Measurements from ENCODE around the gene TPPP2. TPM values are rescaled to one million over a fixed set of nuclear protein-coding genes. Genes with fewer than 3 reads are reported as not detected.

The TPPP2 gene
- polyA plus RNA-seq, 4 donors: 0.10 to 0.34 TPM; not detected in 2

GRCh38 chr14:21026274-21026987 lies 3.6 kb upstream of the TPPP2 start:
- Histone ChIP-seq H3K36me3 (ENCODE audit: control insufficient read depth in 3 of 3, insufficient read depth in 2 of 3, low read depth in 1 of 3, low read length in 3 of 3) (peaks cover 0 to 13% (median 0%) of the 10 kb centered on the region in 3 donors), H3K27me3 (ENCODE audit: control insufficient read depth in 3 of 3, insufficient read depth in 3 of 3, low read length in 3 of 3) (no peaks in the 10 kb centered on the region), H3K4me3 (ENCODE audit: low read depth in 1 of 3, low read length in 3 of 3) (no peak overlapping the region), H3K4me1 (ENCODE audit: control insufficient read depth in 3 of 3, insufficient read depth in 2 of 3, low read depth in 1 of 3, low read length in 2 of 3) (peaks cover 0 to 10% (median 2%) of the 10 kb centered on the region in 3 donors), H3K27ac (ENCODE audit: low read depth in 1 of 3, low read length in 2 of 3) (peak overlapping the region in 1 of 3 donors; percentile 63), H3K9me3 (ENCODE audit: control insufficient read depth in 2 of 2, insufficient read depth in 1 of 2, low read depth in 1 of 2, low read length in 1 of 2) (no peaks in the 10 kb centered on the region)
- DNase-seq (no peak), FAIRE-seq (no peak)
- 67 to 80% (median 78%) methylated on average over 7 of the region's 7 CpGs for WGBS, 3 donors

GRCh38 chr14:21026988-21027315 lies 3.1 kb upstream of the TPPP2 start:
- Histone ChIP-seq H3K27ac (ENCODE audit: low read depth in 1 of 3, low read length in 2 of 3) (peak overlapping the region in 1 of 3 donors; percentile 63), H3K9me3 (ENCODE audit: control insufficient read depth in 2 of 2, insufficient read depth in 1 of 2, low read depth in 1 of 2, low read length in 1 of 2) (no peaks in the 10 kb centered on the region), H3K4me1 (ENCODE audit: control insufficient read depth in 3 of 3, insufficient read depth in 2 of 3, low read depth in 1 of 3, low read length in 2 of 3) (peaks cover 0 to 10% (median 2%) of the 10 kb centered on the region in 3 donors), H3K36me3 (ENCODE audit: control insufficient read depth in 3 of 3, insufficient read depth in 2 of 3, low read depth in 1 of 3, low read length in 3 of 3) (peaks cover 0 to 7% (median 0%) of the 10 kb centered on the region in 3 donors), H3K27me3 (ENCODE audit: control insufficient read depth in 3 of 3, insufficient read depth in 3 of 3, low read length in 3 of 3) (no peaks in the 10 kb centered on the region), H3K4me3 (ENCODE audit: low read depth in 1 of 3, low read length in 3 of 3) (no peak overlapping the region)
- FAIRE-seq (no peak), DNase-seq (no peak)
- WGBS, 3 donors: 31 to 59% (median 54%) methylated on average over 2 to 3 of the region's 3 CpGs

GRCh38 chr14:21030531-21030930 lies 514 bp downstream of the TPPP2 start:
- Histone ChIP-seq H3K4me3 (ENCODE audit: low read depth in 1 of 3, low read length in 3 of 3) (no peak overlapping the region), H3K4me1 (ENCODE audit: control insufficient read depth in 3 of 3, insufficient read depth in 2 of 3, low read depth in 1 of 3, low read length in 2 of 3) (no peaks in the 10 kb centered on the region), H3K36me3 (ENCODE audit: control insufficient read depth in 3 of 3, insufficient read depth in 2 of 3, low read depth in 1 of 3, low read length in 3 of 3) (no peaks in the 10 kb centered on the region), H3K27ac (ENCODE audit: low read depth in 1 of 3, low read length in 2 of 3) (no peak overlapping the region), H3K9me3 (ENCODE audit: control insufficient read depth in 2 of 2, insufficient read depth in 1 of 2, low read depth in 1 of 2, low read length in 1 of 2) (no peaks in the 10 kb centered on the region), H3K27me3 (ENCODE audit: control insufficient read depth in 3 of 3, insufficient read depth in 3 of 3, low read length in 3 of 3) (no peaks in the 10 kb centered on the region)
- 86 to 93% (median 91%) methylated on average over 12 of the region's 12 CpGs for WGBS, 3 donors
- DNase-seq (no peak), FAIRE-seq (no peak)

GRCh38 chr14:21032326-21033132 lies 2.5 kb downstream of the TPPP2 start:
- DNase-seq: no peak
- Histone ChIP-seq H3K27ac (ENCODE audit: low read depth in 1 of 3, low read length in 2 of 3) (no peak overlapping the region), H3K9me3 (ENCODE audit: control insufficient read depth in 2 of 2, insufficient read depth in 1 of 2, low read depth in 1 of 2, low read length in 1 of 2) (no peaks in the 10 kb centered on the region), H3K36me3 (ENCODE audit: control insufficient read depth in 3 of 3, insufficient read depth in 2 of 3, low read depth in 1 of 3, low read length in 3 of 3) (no peaks in the 10 kb centered on the region), H3K4me1 (ENCODE audit: control insufficient read depth in 3 of 3, insufficient read depth in 2 of 3, low read depth in 1 of 3, low read length in 2 of 3) (peaks cover 0 to 6% (median 0%) of the 10 kb centered on the region in 3 donors), H3K27me3 (ENCODE audit: control insufficient read depth in 3 of 3, insufficient read depth in 3 of 3, low read length in 3 of 3) (no peaks in the 10 kb centered on the region), H3K4me3 (ENCODE audit: low read depth in 1 of 3, low read length in 3 of 3) (no peak overlapping the region)
- no peak for FAIRE-seq
- WGBS, 3 donors: 60 to 83% (median 81%) methylated on average over 5 of the region's 5 CpGs

- WGBS, 3 donors: 92 to 94% (median 93%) methylated on average over 4 of the region's 4 CpGs
- no peak overlapping the region for H3K4me3 ChIP-seq (ENCODE audit: low read depth in 1 of 3, low read length in 3 of 3)
- no peaks in the 10 kb centered on the region for H3K27me3 ChIP-seq (ENCODE audit: control insufficient read depth in 3 of 3, insufficient read depth in 3 of 3, low read length in 3 of 3)
- H3K4me1 ChIP-seq (ENCODE audit: control insufficient read depth in 3 of 3, insufficient read depth in 2 of 3, low read depth in 1 of 3, low read length in 2 of 3): peaks cover 0 to 11% (median 0%) of the 10 kb centered on the region in 3 donors
- H3K9me3 ChIP-seq (ENCODE audit: control insufficient read depth in 2 of 2, insufficient read depth in 1 of 2, low read depth in 1 of 2, low read length in 1 of 2): no peaks in the 10 kb centered on the region
- no peak overlapping the region for H3K27ac ChIP-seq (ENCODE audit: low read depth in 1 of 3, low read length in 2 of 3)
- no peak for FAIRE-seq
- DNase-seq: no peak
- H3K36me3 ChIP-seq (ENCODE audit: control insufficient read depth in 3 of 3, insufficient read depth in 2 of 3, low read depth in 1 of 3, low read length in 3 of 3): no peaks in the 10 kb centered on the region
Measured at GRCh38 chr14:21033133-21033698, 3.2 kb downstream of the TPPP2 start.

GRCh38 chr14:21034707-21035106 lies 4.7 kb downstream of the TPPP2 start, which contains the start of gene RNASE13:
RNASE13 (minus strand) TSS chr14:21034807; CDS start chr14:21034288, 519 bp downstream.
- Histone ChIP-seq H3K27ac (ENCODE audit: low read depth in 1 of 3, low read length in 2 of 3) (no peak within 1 kb of the TSS), H3K9me3 (ENCODE audit: control insufficient read depth in 2 of 2, insufficient read depth in 1 of 2, low read depth in 1 of 2, low read length in 1 of 2) (no peaks in the 10 kb centered on the region), H3K27me3 (ENCODE audit: control insufficient read depth in 3 of 3, insufficient read depth in 3 of 3, low read length in 3 of 3) (no peaks in the 10 kb centered on the region), H3K4me3 (ENCODE audit: low read depth in 1 of 3, low read length in 3 of 3) (no peak within 1 kb of the TSS), H3K4me1 (ENCODE audit: control insufficient read depth in 3 of 3, insufficient read depth in 2 of 3, low read depth in 1 of 3, low read length in 2 of 3) (peaks cover 0 to 26% (median 0%) of the 10 kb centered on the region in 3 donors), H3K36me3 (ENCODE audit: control insufficient read depth in 3 of 3, insufficient read depth in 2 of 3, low read depth in 1 of 3, low read length in 3 of 3) (no peaks in the 10 kb centered on the region)
- DNase-seq: no peak
- FAIRE-seq: no peak
- WGBS, 3 donors: 78 to 85% (median 82%) methylated on average over 5 of the region's 5 CpGs

GRCh38 chr14:21036751-21037150 lies 6.7 kb downstream of the TPPP2 start:
- Histone ChIP-seq H3K27ac (ENCODE audit: low read depth in 1 of 3, low read length in 2 of 3) (no peak overlapping the region), H3K9me3 (ENCODE audit: control insufficient read depth in 2 of 2, insufficient read depth in 1 of 2, low read depth in 1 of 2, low read length in 1 of 2) (no peaks in the 10 kb centered on the region), H3K27me3 (ENCODE audit: control insufficient read depth in 3 of 3, insufficient read depth in 3 of 3, low read length in 3 of 3) (no peaks in the 10 kb centered on the region), H3K4me3 (ENCODE audit: low read depth in 1 of 3, low read length in 3 of 3) (no peak overlapping the region), H3K4me1 (ENCODE audit: control insufficient read depth in 3 of 3, insufficient read depth in 2 of 3, low read depth in 1 of 3, low read length in 2 of 3) (peaks cover 0 to 29% (median 0%) of the 10 kb centered on the region in 3 donors), H3K36me3 (ENCODE audit: control insufficient read depth in 3 of 3, insufficient read depth in 2 of 3, low read depth in 1 of 3, low read length in 3 of 3) (no peaks in the 10 kb centered on the region)
- no peak for DNase-seq
- FAIRE-seq: no peak
- 89 to 95% (median 91%) methylated on average over 7 of the region's 7 CpGs for WGBS, 3 donors

- Histone ChIP-seq H3K36me3 (ENCODE audit: control insufficient read depth in 3 of 3, insufficient read depth in 2 of 3, low read depth in 1 of 3, low read length in 3 of 3) (no peaks in the 10 kb centered on the region), H3K9me3 (ENCODE audit: control insufficient read depth in 2 of 2, insufficient read depth in 1 of 2, low read depth in 1 of 2, low read length in 1 of 2) (no peaks in the 10 kb centered on the region), H3K27me3 (ENCODE audit: control insufficient read depth in 3 of 3, insufficient read depth in 3 of 3, low read length in 3 of 3) (no peaks in the 10 kb centered on the region), H3K4me3 (ENCODE audit: low read depth in 1 of 3, low read length in 3 of 3) (no peak overlapping the region), H3K27ac (ENCODE audit: low read depth in 1 of 3, low read length in 2 of 3) (no peak overlapping the region), H3K4me1 (ENCODE audit: control insufficient read depth in 3 of 3, insufficient read depth in 2 of 3, low read depth in 1 of 3, low read length in 2 of 3) (peaks cover 0 to 29% (median 0%) of the 10 kb centered on the region in 3 donors)
- FAIRE-seq (no peak), DNase-seq (no peak)
- whole genome bisulfite sequencing, 3 donors: 84 to 92% (median 89%) methylated on average over 3 of the region's 3 CpGs
Measured at GRCh38 chr14:21037156-21037555, 7.1 kb downstream of the TPPP2 start.
